Activated naive CD8-positive, alpha-beta T cell treated with anti-CD3 and anti-CD28 coated beads, Interleukin-2, amount 50 U/mL, for 24 hours (primary cell): ENCODE results near the gene GRM1.

Source experiments
- ATAC-seq: fragments of 150-1000 bp; cut with Tn5 transposase; one replicate; pipeline ENCODE4 v1.10.0; 2021
- DNase-seq: peaks from one replicate; pipeline ENCODE4 v3.0.0; 2021
- H3K27ac Mint-ChIP-seq: one replicate; pipeline ENCODE4 v1.8.0; 2021; ENCODE audit warnings: mild to moderate bottlenecking, mixed read lengths
- H3K27me3 Mint-ChIP-seq: one replicate; pipeline ENCODE4 v1.8.0; 2021; ENCODE audit warnings: mixed read lengths
- H3K36me3 Mint-ChIP-seq: one replicate; pipeline ENCODE4 v1.8.0; 2021; ENCODE audit warnings: low read depth, mixed read lengths
- H3K4me1 Mint-ChIP-seq: one replicate; pipeline ENCODE4 v1.8.0; 2021; ENCODE audit warnings: mixed read lengths
- H3K4me3 Mint-ChIP-seq: one replicate; pipeline ENCODE4 v1.8.0; 2021; ENCODE audit warnings: mild to moderate bottlenecking, moderate library complexity, mixed read lengths
- H3K9me3 Mint-ChIP-seq: one replicate; pipeline ENCODE4 v1.8.0; 2021; ENCODE audit warnings: mixed read lengths

The GRM1 gene

DNA sequence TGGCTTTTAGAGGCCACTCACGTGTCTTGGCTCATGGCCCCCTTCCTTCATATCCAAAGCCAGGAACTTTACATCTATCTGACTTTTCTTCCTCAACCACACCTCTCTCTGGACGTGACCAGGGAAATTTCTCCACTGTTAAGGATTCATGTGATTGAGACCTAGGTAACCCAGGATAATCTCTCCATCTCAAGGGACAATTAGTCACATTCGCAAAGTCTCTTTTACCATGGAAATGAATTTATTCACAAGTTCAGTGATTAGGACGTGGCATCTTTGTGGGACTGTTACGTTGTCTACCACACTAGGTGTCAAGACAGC lies 287.3 kb downstream of the GRM1 start:
- Mint-ChIP-seq H3K36me3 (no peaks in the 10 kb centered on the region), H3K9me3 (peaks cover 5% of the 10 kb centered on the region), H3K27ac (no peak overlapping the region), H3K4me1 (no peaks in the 10 kb centered on the region), H3K27me3 (no peaks in the 10 kb centered on the region), H3K4me3 (no peak overlapping the region)
- DNase-seq (no peak), ATAC-seq (no peak)

DNA sequence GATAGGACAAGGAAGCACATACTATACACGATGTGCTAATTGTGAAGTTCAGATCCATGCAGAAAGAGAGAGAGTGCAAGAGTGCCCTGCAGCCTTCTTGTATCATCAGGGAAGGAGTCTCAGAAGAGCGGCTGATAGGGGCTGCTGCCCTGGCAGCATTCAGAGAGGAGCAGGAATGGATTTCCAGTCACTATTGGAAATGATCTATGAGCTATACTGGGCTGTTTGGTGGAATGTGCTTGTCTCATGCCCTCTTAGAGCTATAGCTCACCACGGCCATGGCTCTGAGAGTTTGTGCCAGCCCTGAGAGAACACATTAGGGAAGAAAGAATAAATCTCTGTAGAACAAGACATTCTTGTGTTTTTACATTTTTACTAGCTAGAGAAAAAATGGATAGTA lies 302.2 kb downstream of the GRM1 start:
- Mint-ChIP-seq H3K9me3 (no peaks in the 10 kb centered on the region), H3K36me3 (no peaks in the 10 kb centered on the region), H3K4me1 (no peaks in the 10 kb centered on the region), H3K27ac (no peak overlapping the region), H3K27me3 (no peaks in the 10 kb centered on the region), H3K4me3 (no peak overlapping the region)
- ATAC-seq (no peak), DNase-seq (no peak)

DNA sequence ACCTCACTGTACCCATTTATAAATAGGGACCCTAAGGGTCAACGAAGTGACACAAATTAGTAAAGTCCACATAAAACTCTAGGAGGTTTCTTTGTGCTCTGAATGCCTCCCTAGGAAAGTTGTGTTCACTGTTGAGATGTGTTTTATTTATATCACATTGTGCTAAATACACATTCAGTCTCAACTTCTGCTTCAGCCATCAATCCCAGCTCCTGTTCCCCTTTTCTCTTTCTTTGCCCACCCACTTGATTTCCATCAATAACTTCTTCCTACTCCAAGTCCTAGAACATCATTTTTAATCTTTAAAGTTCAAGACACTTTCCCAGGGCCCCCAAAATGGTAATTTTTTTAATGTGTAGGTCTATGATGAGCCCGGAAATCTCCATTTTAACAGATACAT lies 306.5 kb downstream of the GRM1 start:
- H3K4me3 Mint-ChIP-seq: no peak overlapping the region
- DNase-seq (no peak), ATAC-seq (no peak)
- no peaks in the 10 kb centered on the region for H3K4me1 Mint-ChIP-seq
- no peaks in the 10 kb centered on the region for H3K9me3 Mint-ChIP-seq
- no peaks in the 10 kb centered on the region for H3K36me3 Mint-ChIP-seq
- no peak overlapping the region for H3K27ac Mint-ChIP-seq
- H3K27me3 Mint-ChIP-seq: no peaks in the 10 kb centered on the region

DNA sequence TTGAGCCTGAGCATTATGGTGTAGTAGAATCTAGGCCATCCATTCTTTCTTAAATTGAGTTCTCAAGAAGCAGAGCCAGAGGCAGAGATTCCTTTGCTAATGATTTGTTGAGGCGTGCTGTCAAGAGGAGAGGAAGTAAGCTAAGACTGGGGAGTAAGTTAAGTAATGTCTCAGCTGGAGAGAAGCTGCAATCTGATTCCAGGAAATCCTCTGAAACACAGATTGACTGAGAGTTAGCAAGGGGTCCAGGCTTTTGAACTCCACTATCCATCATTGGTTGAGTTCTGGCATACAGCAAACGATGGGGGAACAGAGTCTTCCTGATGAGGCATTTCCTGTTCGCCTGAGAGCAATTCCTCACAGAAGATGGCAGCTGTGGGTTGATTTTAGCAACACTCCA lies 307.3 kb downstream of the GRM1 start:
- Mint-ChIP-seq H3K9me3 (no peaks in the 10 kb centered on the region), H3K27ac (no peak overlapping the region), H3K36me3 (no peaks in the 10 kb centered on the region), H3K4me3 (no peak overlapping the region), H3K27me3 (no peaks in the 10 kb centered on the region), H3K4me1 (no peaks in the 10 kb centered on the region)
- DNase-seq (no peak), ATAC-seq (no peak)

DNA sequence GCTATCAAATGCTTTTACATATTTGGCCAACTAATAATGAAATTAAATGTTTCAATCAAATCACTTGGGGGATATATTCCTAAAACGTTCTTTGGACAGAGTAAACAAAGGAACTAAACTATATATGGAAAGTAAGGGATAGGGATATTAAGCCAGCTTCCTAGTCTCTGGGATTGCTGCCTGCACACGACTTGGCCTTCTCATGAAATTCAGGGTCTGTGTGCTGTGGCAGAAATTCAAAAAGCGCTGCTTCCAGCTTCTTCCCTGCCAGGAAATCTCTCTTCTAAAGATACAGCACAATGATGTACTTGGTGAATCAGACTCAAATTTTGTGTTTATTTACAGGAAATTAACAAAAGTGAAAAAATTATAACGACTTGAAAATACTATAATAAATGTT lies 308.5 kb downstream of the GRM1 start:
- Mint-ChIP-seq H3K4me1 (no peaks in the 10 kb centered on the region), H3K4me3 (no peak overlapping the region), H3K27me3 (no peaks in the 10 kb centered on the region), H3K36me3 (no peaks in the 10 kb centered on the region), H3K9me3 (no peaks in the 10 kb centered on the region), H3K27ac (no peak overlapping the region)
- ATAC-seq: no peak
- no peak for DNase-seq

DNA sequence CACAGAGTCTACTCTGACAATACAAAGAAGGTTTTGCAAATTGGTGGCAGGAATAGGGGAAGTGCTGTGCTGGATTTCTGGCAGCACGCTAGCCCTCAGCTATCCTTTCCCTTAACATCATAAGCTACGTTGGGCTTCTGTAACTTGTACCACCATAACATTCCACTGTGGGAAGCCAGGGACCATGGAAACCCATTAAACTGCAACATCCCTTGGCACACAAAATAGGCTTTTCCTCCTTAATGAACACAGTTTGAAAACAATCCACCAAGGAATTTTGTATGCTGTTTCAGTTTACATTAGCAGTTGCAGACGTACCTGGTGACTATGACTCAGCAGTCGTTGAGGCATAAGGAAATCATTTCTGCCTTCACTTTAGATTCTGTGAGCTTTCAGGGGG lies 310.9 kb downstream of the GRM1 start:
- Mint-ChIP-seq H3K27ac (no peak overlapping the region), H3K4me1 (no peaks in the 10 kb centered on the region), H3K27me3 (no peaks in the 10 kb centered on the region), H3K4me3 (no peak overlapping the region), H3K36me3 (no peaks in the 10 kb centered on the region), H3K9me3 (no peaks in the 10 kb centered on the region)
- ATAC-seq (no peak), DNase-seq (no peak)

DNA sequence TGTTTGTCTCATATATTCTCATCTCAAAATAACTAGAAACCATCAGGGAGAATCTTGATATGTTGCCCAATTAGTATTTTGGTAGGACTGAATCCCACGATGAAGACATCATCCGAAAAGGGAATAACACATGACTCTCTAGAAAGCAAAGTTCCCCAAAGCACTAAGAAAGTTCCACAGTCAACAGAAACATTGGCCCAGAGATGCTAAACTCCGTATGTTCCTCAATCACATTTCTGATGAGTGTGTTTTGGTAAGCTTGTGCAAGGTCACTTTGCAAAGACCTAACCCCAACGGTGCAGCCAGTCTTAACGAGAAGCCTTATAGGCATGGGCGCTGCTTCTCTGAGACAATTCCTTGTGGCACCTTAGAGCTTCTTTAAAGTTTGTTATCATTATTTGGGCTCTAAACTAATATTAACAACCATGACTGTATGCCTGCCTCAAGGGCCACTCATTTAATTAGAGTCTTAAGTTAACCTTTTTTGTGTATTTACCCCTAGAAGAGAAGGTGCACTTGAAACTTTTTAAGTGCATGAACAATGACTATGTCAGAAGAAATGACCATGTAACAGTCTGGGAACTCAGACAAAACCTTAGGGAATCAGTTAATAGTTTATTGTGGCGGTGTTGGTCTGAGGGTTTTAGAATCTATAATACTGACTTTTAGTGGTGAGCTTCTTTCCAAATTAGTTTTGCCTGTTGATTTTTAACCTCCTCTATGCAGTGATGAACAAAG lies 312.8 kb downstream of the GRM1 start:
- no peaks in the 10 kb centered on the region for H3K4me1 Mint-ChIP-seq
- ATAC-seq (no peak), DNase-seq (no peak)
- no peak overlapping the region for H3K4me3 Mint-ChIP-seq
- H3K36me3 Mint-ChIP-seq: no peaks in the 10 kb centered on the region
- H3K27me3 Mint-ChIP-seq: no peaks in the 10 kb centered on the region
- H3K9me3 Mint-ChIP-seq: no peaks in the 10 kb centered on the region
- no peak overlapping the region for H3K27ac Mint-ChIP-seq

DNA sequence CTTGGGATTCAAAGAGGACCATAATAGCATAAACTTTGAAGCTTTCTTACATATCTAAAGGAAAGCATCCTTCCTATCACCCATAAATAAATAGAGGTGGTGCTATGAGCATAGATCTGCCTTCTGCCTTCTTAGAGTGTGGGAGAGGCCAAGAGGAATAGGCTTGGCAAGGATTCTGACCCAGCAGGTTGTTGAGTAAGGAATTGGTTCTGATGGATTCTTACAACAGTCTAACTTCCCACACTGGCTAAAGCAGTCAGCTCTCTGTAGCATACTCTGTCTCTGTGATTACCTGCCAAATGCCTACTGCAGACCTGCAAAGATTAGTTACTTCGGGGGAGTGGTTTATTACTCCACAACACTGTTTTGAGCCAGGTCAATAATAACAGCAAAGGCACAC lies 316.7 kb downstream of the GRM1 start:
- no peaks in the 10 kb centered on the region for H3K36me3 Mint-ChIP-seq
- no peaks in the 10 kb centered on the region for H3K4me1 Mint-ChIP-seq
- no peak for DNase-seq
- no peak for ATAC-seq
- no peak overlapping the region for H3K27ac Mint-ChIP-seq
- H3K9me3 Mint-ChIP-seq: no peaks in the 10 kb centered on the region
- no peaks in the 10 kb centered on the region for H3K27me3 Mint-ChIP-seq
- no peak overlapping the region for H3K4me3 Mint-ChIP-seq

DNA sequence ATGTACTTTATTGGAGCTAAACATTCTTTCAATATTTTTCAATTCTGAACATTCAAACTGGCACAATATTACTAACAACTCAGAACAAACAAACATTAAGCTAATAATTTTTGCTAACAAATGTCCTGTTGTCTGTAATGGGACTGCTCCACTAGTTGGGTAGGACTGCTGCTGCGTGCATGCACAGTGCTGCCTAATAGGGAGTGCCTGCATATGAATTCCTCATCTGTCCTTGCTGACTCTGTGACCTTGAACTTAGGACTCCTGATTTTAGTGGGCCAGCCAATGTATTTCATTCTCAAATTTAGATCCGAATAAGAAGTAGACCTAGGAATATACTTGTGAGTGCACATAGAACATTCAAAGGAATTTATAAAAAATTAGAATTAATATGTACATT lies 318.2 kb downstream of the GRM1 start:
- DNase-seq: no peak
- no peak for ATAC-seq
- Mint-ChIP-seq H3K36me3 (no peaks in the 10 kb centered on the region), H3K27ac (no peak overlapping the region), H3K9me3 (no peaks in the 10 kb centered on the region), H3K4me3 (no peak overlapping the region), H3K4me1 (no peaks in the 10 kb centered on the region), H3K27me3 (no peaks in the 10 kb centered on the region)

DNA sequence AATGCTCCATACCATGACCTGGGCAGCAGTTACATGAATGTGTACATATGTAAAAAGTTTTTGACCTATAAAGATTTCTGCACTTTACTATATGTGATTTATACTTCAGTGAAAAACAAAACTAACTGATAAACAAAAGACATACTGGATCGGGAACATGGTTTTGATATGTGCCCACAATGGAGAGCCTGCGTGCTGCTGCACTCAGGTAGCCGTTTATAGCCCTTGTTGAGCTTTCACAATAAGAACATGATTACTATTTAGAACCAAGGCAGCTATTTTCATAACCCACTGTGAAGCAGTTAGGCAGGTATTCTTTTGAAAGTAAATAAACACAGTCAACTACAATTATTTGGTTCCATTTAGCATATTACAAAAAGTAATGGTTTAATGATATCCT lies 318.8 kb downstream of the GRM1 start:
- Mint-ChIP-seq H3K27me3 (no peaks in the 10 kb centered on the region), H3K9me3 (no peaks in the 10 kb centered on the region), H3K27ac (no peak overlapping the region), H3K36me3 (no peaks in the 10 kb centered on the region), H3K4me3 (no peak overlapping the region), H3K4me1 (no peaks in the 10 kb centered on the region)
- no peak for DNase-seq
- no peak for ATAC-seq

DNA sequence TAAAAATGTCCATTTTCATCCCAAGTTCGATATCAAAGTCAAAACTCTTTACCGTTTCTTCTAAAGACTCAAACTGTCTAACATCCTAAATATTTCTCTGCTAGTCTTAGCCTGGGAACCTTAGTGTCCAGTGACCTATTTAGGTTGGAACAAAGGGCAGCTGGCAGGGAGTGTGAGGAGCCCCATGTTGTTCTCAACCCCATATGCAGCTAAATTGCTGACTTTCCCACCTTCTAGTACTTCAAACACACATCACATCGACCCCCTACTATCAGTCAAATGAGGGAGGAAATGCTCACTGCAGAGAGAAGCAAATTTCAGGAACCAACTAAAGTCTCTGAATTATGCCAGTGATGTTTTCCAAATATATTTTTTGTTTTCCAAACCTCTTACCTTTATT lies 322.2 kb downstream of the GRM1 start:
- no peaks in the 10 kb centered on the region for H3K27me3 Mint-ChIP-seq
- H3K4me3 Mint-ChIP-seq: no peak overlapping the region

DNA sequence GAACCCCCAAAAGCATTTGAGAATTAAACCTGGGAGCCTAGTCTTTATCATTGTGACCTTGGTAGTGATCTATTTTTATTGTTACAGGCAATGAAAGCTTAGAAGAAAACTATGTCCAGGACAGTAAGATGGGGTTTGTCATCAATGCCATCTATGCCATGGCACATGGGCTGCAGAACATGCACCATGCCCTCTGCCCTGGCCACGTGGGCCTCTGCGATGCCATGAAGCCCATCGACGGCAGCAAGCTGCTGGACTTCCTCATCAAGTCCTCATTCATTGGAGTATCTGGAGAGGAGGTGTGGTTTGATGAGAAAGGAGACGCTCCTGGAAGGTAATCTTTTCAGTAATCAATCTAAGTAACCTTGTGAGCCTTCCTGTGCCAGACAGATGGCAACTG lies 323.3 kb downstream of the GRM1 start:
- ATAC-seq: no peak
- H3K27me3 Mint-ChIP-seq: no peaks in the 10 kb centered on the region
- no peak for DNase-seq
- no peak overlapping the region for H3K27ac Mint-ChIP-seq
- H3K9me3 Mint-ChIP-seq: no peaks in the 10 kb centered on the region
- no peaks in the 10 kb centered on the region for H3K36me3 Mint-ChIP-seq
- no peaks in the 10 kb centered on the region for H3K4me1 Mint-ChIP-seq
- H3K4me3 Mint-ChIP-seq: no peak overlapping the region

More for the DNA sequence above, 322.2 kb downstream of the GRM1 start:
- Mint-ChIP-seq H3K4me1 (no peaks in the 10 kb centered on the region), H3K9me3 (no peaks in the 10 kb centered on the region), H3K27ac (no peak overlapping the region), H3K36me3 (no peaks in the 10 kb centered on the region)
- ATAC-seq (no peak), DNase-seq (no peak)

DNA sequence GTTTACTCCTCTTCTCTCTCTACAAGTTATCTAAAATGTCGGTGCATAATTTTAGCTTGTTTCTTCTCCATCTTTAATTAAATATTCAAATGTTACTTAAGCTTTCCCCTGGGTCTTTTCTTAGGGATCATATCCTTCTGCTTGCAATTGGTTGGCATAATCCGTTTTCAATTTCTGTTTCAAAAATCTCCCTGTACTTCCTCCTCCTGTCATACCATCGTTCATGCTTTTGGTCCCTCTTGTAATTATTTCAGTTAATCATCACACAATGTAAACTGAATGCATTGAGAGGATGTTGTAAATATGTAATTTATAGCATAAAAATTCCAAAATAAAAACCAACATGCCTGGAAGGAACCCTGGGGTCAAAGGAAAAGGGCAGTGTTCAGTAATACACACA lies 325.6 kb downstream of the GRM1 start:
- no peak for ATAC-seq
- H3K9me3 Mint-ChIP-seq: no peaks in the 10 kb centered on the region
- H3K27ac Mint-ChIP-seq: no peak overlapping the region
- H3K36me3 Mint-ChIP-seq: no peaks in the 10 kb centered on the region
- no peak for DNase-seq
- H3K27me3 Mint-ChIP-seq: no peaks in the 10 kb centered on the region
- H3K4me1 Mint-ChIP-seq: peaks cover 3% of the 10 kb centered on the region
- H3K4me3 Mint-ChIP-seq: no peak overlapping the region

DNA sequence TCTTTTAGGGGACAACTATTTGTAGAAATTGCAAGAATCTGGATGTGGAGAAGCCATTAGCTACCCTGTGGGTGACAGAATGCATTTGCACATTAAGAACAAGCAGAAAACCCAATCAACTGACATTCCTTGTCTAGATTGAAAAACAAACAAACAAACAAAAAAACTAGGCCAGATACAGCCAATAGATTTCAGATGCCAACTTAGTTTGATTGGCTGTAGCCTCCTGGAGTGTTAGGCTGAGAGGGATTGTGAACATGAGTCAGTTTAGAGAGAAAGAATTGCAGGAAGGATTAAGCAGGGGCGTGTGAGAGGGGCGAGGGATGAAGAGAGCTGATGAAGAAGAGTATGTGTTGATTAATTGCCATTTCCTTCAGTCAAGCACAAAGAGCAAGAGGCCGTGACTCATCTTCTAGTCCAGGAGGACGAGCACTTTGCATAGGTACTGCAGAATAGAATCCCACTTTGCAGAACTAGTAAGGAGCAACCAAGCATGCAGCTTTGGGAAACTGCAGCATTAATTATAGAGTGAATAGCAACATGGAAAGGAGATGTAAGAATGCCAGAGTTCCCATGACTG lies 326.7 kb downstream of the GRM1 start:
- Mint-ChIP-seq H3K4me3 (no peak overlapping the region), H3K9me3 (no peaks in the 10 kb centered on the region), H3K27ac (no peak overlapping the region), H3K36me3 (no peaks in the 10 kb centered on the region), H3K27me3 (no peaks in the 10 kb centered on the region), H3K4me1 (peaks cover 3% of the 10 kb centered on the region)
- no peak for ATAC-seq
- no peak for DNase-seq

DNA sequence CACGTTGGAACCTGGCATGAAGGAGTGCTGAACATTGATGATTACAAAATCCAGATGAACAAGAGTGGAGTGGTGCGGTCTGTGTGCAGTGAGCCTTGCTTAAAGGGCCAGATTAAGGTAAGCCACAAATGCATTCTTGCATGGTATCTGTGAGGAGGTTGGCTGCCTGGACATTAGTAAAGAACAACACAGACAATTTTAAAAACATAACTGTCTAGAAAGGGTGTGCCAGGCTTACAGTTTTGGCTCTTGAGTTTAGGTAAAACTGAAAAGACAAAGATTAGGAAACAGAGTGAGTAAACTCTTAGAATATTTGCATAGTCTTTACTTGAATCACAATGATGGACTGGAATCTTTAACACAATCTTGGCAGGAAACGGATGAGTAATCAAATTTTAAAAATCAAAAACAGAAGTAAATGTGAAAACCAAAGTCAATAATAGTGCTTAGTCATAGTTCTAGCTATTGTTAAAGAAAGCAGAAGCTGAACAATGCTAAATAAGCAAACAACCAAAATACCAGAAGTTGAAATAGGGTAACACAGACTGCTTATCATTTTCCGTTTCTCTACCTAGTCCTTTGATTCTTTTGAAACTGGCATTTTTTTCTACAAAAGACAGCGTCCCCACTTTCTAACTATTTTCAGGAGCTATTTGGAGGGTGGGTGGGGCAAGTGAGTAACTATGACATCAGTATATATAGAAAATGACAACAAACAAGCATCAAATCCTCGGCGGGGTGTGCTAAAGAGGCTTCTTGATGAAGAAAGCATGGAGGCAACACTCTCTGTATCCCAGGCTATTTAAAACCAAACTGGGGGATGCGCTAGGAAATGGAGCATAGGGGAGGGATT lies 328.9 kb downstream of the GRM1 start:
- Mint-ChIP-seq H3K9me3 (no peaks in the 10 kb centered on the region), H3K4me3 (no peak overlapping the region), H3K27me3 (no peaks in the 10 kb centered on the region), H3K4me1 (peaks cover 3% of the 10 kb centered on the region), H3K27ac (no peak overlapping the region), H3K36me3 (no peaks in the 10 kb centered on the region)
- ATAC-seq (no peak), DNase-seq (no peak)
